ENCODE results near the gene DIP2B. TPM values are rescaled to one million over a fixed set of nuclear protein-coding genes. Genes with fewer than 3 reads are reported as not detected.

Gene DIP2B
- total RNA-seq, 4 donors from 2014 or later = 31.1 to 57.2 (median 46.5) TPM

GRCh38 chr12:50772470-50772869, 267.7 kb downstream of the DIP2B start:
- H3K9me3 ChIP-seq = no peaks in the 10 kb centered on the region
- no peaks in the 10 kb centered on the region for H3K27me3 ChIP-seq
- no peak for TF ChIP-seq CTCF (IDR thresholded peaks at IDR 0.05)
- TF ChIP-seq POLR2A (IDR thresholded peaks at IDR 0.05) = no peak
- peaks cover 0 to 23% (median 0%) of the 10 kb centered on the region in 3 donors for H3K4me1 ChIP-seq
- H3K4me3 ChIP-seq = no peak overlapping the region
- no peak overlapping the region for H3K27ac ChIP-seq
- peaks cover 0 to 27% (median 0%) of the 10 kb centered on the region in 3 donors for H3K36me3 ChIP-seq
- intact Hi-C loops (cut with DNase I) = no loop called here
- WGBS, 2 donors = 95 to 96% methylated on average over 5 of the region's 5 CpGs
- no peak for DNase-seq

- intact Hi-C loops (cut with DNase I) = no loop called here
- no peak overlapping the region for H3K4me3 ChIP-seq
- WGBS, 2 donors = 91 to 96% methylated on average over 2 of the region's 2 CpGs
- H3K4me1 ChIP-seq = peaks cover 0 to 20% (median 0%) of the 10 kb centered on the region in 3 donors
- H3K36me3 ChIP-seq = peaks cover 0 to 27% (median 0%) of the 10 kb centered on the region in 3 donors
- no peak overlapping the region for H3K27ac ChIP-seq
- no peaks in the 10 kb centered on the region for H3K9me3 ChIP-seq
- TF ChIP-seq POLR2A (IDR thresholded peaks at IDR 0.05) (no peak), CTCF (IDR thresholded peaks at IDR 0.05) (no peak)
- DNase-seq = no peak
- H3K27me3 ChIP-seq = no peaks in the 10 kb centered on the region
These were observed 268.1 kb downstream of the DIP2B start for GRCh38 chr12:50772877-50773276.

GRCh38 chr12:50775251-50775650, 270.5 kb downstream of the DIP2B start:
- peaks cover 0 to 7% (median 0%) of the 10 kb centered on the region in 3 donors for H3K4me1 ChIP-seq
- no peaks in the 10 kb centered on the region for H3K9me3 ChIP-seq
- DNase-seq = no peak
- TF ChIP-seq POLR2A (IDR thresholded peaks at IDR 0.05) (no peak), CTCF (IDR thresholded peaks at IDR 0.05) (no peak)
- no peak overlapping the region for H3K27ac ChIP-seq
- intact Hi-C loops (cut with DNase I) = no loop called here
- no peak overlapping the region for H3K4me3 ChIP-seq
- H3K27me3 ChIP-seq = no peaks in the 10 kb centered on the region
- H3K36me3 ChIP-seq = peaks cover 0 to 25% (median 0%) of the 10 kb centered on the region in 3 donors
- WGBS, 2 donors = 91 to 92% methylated on average over 2 of the region's 2 CpGs

GRCh38 chr12:50776749-50777728, 272.3 kb downstream of the DIP2B start:
- Histone ChIP-seq H3K27me3 (no peaks in the 10 kb centered on the region), H3K4me1 (peaks cover 0 to 7% (median 0%) of the 10 kb centered on the region in 3 donors), H3K4me3 (no peak overlapping the region), H3K9me3 (no peaks in the 10 kb centered on the region), H3K36me3 (peaks cover 0 to 27% (median 0%) of the 10 kb centered on the region in 3 donors), H3K27ac (no peak overlapping the region)
- TF ChIP-seq CTCF (IDR thresholded peaks at IDR 0.05) (no peak), POLR2A (IDR thresholded peaks at IDR 0.05) (no peak)
- intact Hi-C loops (cut with DNase I) = no loop called here
- WGBS, 2 donors = 82 to 84% methylated on average over 9 of the region's 9 CpGs
- no peak for DNase-seq
